22Rv1 (cell line): ENCODE data around the gene CPXM2.

Experiments used
- ZFX ChIP-seq: fragments of 450-650 bp; IDR thresholded peaks from 2 replicates; pipeline ENCODE4 v1.6.1; 2017; ENCODE audit warnings: antibody characterized with exemption, borderline replicate concordance
- TF ChIP-seq, protein P1 (sequence below): fragments of 450-650 bp; IDR thresholded peaks from 2 replicates; pipeline ENCODE4 v1.5.1; 2017; ENCODE audit warnings: mild to moderate bottlenecking

DNA sequence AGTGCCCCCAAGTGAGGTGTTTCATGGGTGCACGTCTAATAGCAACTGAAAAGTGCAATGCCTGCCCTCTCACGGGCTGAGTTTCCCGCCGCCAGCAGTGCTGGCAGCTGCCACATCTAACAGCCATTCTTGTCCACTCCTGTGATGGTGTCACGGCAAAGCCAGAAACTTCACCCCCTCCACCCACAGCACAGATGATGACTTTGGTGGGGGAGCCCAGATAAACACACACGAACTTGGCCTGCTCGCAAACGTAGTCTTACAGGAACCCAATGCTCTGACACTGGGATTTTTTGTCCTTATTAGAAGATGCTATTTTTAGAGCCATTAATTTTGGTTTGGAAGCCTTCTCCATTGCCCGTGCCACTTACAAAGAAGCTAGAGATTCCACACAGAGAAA, 26.7 kb downstream of the CPXM2 start:
- TF ChIP-seq, protein P1, sequence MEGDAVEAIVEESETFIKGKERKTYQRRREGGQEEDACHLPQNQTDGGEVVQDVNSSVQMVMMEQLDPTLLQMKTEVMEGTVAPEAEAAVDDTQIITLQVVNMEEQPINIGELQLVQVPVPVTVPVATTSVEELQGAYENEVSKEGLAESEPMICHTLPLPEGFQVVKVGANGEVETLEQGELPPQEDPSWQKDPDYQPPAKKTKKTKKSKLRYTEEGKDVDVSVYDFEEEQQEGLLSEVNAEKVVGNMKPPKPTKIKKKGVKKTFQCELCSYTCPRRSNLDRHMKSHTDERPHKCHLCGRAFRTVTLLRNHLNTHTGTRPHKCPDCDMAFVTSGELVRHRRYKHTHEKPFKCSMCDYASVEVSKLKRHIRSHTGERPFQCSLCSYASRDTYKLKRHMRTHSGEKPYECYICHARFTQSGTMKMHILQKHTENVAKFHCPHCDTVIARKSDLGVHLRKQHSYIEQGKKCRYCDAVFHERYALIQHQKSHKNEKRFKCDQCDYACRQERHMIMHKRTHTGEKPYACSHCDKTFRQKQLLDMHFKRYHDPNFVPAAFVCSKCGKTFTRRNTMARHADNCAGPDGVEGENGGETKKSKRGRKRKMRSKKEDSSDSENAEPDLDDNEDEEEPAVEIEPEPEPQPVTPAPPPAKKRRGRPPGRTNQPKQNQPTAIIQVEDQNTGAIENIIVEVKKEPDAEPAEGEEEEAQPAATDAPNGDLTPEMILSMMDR = no peak
- no peak for TF ChIP-seq ZFX
